ENCODE measurements around the gene SLC25A44. TPM values are rescaled to one million over a fixed set of nuclear protein-coding genes. Genes with fewer than 3 reads are reported as not detected.

SLC25A44 gene
- total and polyA plus RNA-seq, 7 experiments from 2014 or later = 8.3 to 38.4 (median 19.6) TPM

GRCh38 chr1:156246241-156246780 lies 52.4 kb downstream of the SLC25A44 start:
- no peak overlapping the region for H3K27ac ChIP-seq (ENCODE audit: low read depth, low read length)
- H3K27me3 ChIP-seq (ENCODE audit: control insufficient read depth in 2 of 2, insufficient read depth in 2 of 2, low read length in 2 of 2) = no peaks in the 10 kb centered on the region
- H3K4me1 ChIP-seq (ENCODE audit: control insufficient read depth in 2 of 2, insufficient read depth in 2 of 2, low read length in 2 of 2) = peaks cover 8 to 10% of the 10 kb centered on the region in 2 donors
- H3K9me3 Mint-ChIP-seq = no peaks in the 10 kb centered on the region
- H3K36me3 ChIP-seq (ENCODE audit: control insufficient read depth in 2 of 3, insufficient read depth in 3 of 3, low read length in 3 of 3) = peaks cover 0 to 27% (median 6%) of the 10 kb centered on the region in 3 experiments
- ATAC-seq = no peak
- intact Hi-C loops (cut with micrococcal nuclease) = no loop called here
- H3K27me3 Mint-ChIP-seq = peaks cover 0 to 6% (median 0%) of the 10 kb centered on the region in 5 donors
- no peak for DNase-seq
- H3K4me3 Mint-ChIP-seq = peak overlapping the region; percentile 7 to 87 (median 58)
- H3K27ac Mint-ChIP-seq = peak overlapping the region in 3 of 9 donors; percentile 1 to 58 (median 56)
- CTCF ChIA-PET = interaction anchor here (0.6 to 0.8 kb wide), 2 partner anchors 21 to 470 kb away, joined by 3 to 6 read pairs; no protein-coding TSS in a partner anchor
- H3K4me3 ChIP-seq (ENCODE audit: low read length) = peak overlapping the region; percentile 55
- H3K9me3 ChIP-seq (ENCODE audit: control insufficient read depth in 2 of 3, low read length in 3 of 3) = no peaks in the 10 kb centered on the region
- H3K36me3 Mint-ChIP-seq = peaks cover 0 to 4% (median 0%) of the 10 kb centered on the region in 5 donors
- peaks cover 0 to 24% (median 18%) of the 10 kb centered on the region in 7 donors for H3K4me1 Mint-ChIP-seq
- POLR2A ChIA-PET = no interaction called here

GRCh38 chr1:156246781-156247459 lies 53.0 kb downstream of the SLC25A44 start:
- no peak overlapping the region for H3K27ac ChIP-seq (ENCODE audit: low read depth, low read length)
- H3K36me3 ChIP-seq (ENCODE audit: control insufficient read depth in 2 of 3, insufficient read depth in 3 of 3, low read length in 3 of 3) = peaks cover 0 to 31% (median 10%) of the 10 kb centered on the region in 3 experiments
- DNase-seq (no peak), ATAC-seq (no peak)
- ChIA-PET CTCF (interaction anchor here (1.0 kb wide), 1 partner anchor 21 kb away, joined by 3 read pairs; no protein-coding TSS in a partner anchor), POLR2A (no interaction called here)
- H3K27ac Mint-ChIP-seq = no peak overlapping the region
- intact Hi-C loops (cut with micrococcal nuclease) = no loop called here
- peaks cover 0 to 6% (median 0%) of the 10 kb centered on the region in 5 donors for H3K27me3 Mint-ChIP-seq
- H3K4me3 ChIP-seq (ENCODE audit: low read length) = no peak overlapping the region
- no peaks in the 10 kb centered on the region for H3K27me3 ChIP-seq (ENCODE audit: control insufficient read depth in 2 of 2, insufficient read depth in 2 of 2, low read length in 2 of 2)
- peaks cover 0 to 24% (median 18%) of the 10 kb centered on the region in 7 donors for H3K4me1 Mint-ChIP-seq
- H3K4me1 ChIP-seq (ENCODE audit: control insufficient read depth in 2 of 2, insufficient read depth in 2 of 2, low read length in 2 of 2) = peaks cover 8 to 10% of the 10 kb centered on the region in 2 donors
- H3K4me3 Mint-ChIP-seq = peak overlapping the region in 4 of 10 donors; percentile 38 to 87 (median 80)
- peaks cover 0 to 4% (median 2%) of the 10 kb centered on the region in 5 donors for H3K36me3 Mint-ChIP-seq
- no peaks in the 10 kb centered on the region for H3K9me3 ChIP-seq (ENCODE audit: control insufficient read depth in 2 of 3, low read length in 3 of 3)
- H3K9me3 Mint-ChIP-seq = no peaks in the 10 kb centered on the region

- H3K4me3 ChIP-seq (ENCODE audit: low read length) = no peak within 1 kb of the TSS
- peaks cover 8 to 10% of the 10 kb centered on the region in 2 donors for H3K4me1 ChIP-seq (ENCODE audit: control insufficient read depth in 2 of 2, insufficient read depth in 2 of 2, low read length in 2 of 2)
- Mint-ChIP-seq H3K4me1 (peaks cover 0 to 25% (median 18%) of the 10 kb centered on the region in 7 donors), H3K4me3 (peak within 1 kb of the TSS in 5 of 10 donors; percentile 16 to 51 (median 38)), H3K9me3 (no peaks in the 10 kb centered on the region), H3K27me3 (peaks cover 0 to 6% (median 0%) of the 10 kb centered on the region in 5 donors), H3K27ac (peak within 1 kb of the TSS in 5 of 9 donors; percentile 10 to 65 (median 21)), H3K36me3 (peaks cover 1 to 9% (median 7%) of the 10 kb centered on the region in 5 donors)
- H3K27ac ChIP-seq (ENCODE audit: low read depth, low read length) = no peak within 1 kb of the TSS
- intact Hi-C loops (cut with micrococcal nuclease) = no loop called here
- H3K9me3 ChIP-seq (ENCODE audit: control insufficient read depth in 2 of 3, low read length in 3 of 3) = no peaks in the 10 kb centered on the region
- ChIA-PET POLR2A (interaction anchor here (0.6 kb wide), 1 partner anchor 40 kb away, joined by 3 read pairs; no protein-coding TSS in a partner anchor), CTCF (interaction anchor here (1.0 kb wide), 1 partner anchor 22 kb away, joined by 3 read pairs; no protein-coding TSS in a partner anchor)
- no peak for DNase-seq
- H3K36me3 ChIP-seq (ENCODE audit: control insufficient read depth in 2 of 3, insufficient read depth in 3 of 3, low read length in 3 of 3) = peaks cover 0 to 39% (median 15%) of the 10 kb centered on the region in 3 experiments
- no peaks in the 10 kb centered on the region for H3K27me3 ChIP-seq (ENCODE audit: control insufficient read depth in 2 of 2, insufficient read depth in 2 of 2, low read length in 2 of 2)
- no peak for ATAC-seq
Observed at GRCh38 chr1:156247460-156248322, 53.8 kb downstream of the SLC25A44 start, which contains the start of gene PAQR6. TSS of gene PAQR6 (minus strand) at chr1:156248056. CDS start at chr1:156246731, 1,325 bp downstream.

DNA sequence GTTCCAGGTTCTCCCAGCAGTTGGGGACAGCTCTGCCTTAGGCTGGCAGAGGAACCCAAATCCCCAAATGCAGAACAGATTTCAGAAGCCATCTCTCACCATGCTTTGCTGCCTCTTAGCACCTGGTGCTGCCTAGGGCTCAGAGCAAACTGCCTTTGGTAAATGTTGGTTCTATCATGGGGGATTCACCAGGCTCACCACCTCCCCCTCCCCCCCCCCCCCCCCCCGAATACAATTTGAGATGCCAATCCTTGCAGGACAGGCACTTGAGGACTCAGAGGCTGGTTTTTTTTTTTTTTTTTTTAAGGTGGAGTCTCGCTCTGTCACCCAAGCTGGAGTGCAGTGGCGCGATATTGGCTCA lies 54.4 kb downstream of the SLC25A44 start:
- no peaks in the 10 kb centered on the region for H3K27me3 ChIP-seq (ENCODE audit: control insufficient read depth in 2 of 2, insufficient read depth in 2 of 2, low read length in 2 of 2)
- H3K27ac Mint-ChIP-seq = peak overlapping the region in 1 of 9 donors; percentile 65
- intact Hi-C loops (cut with micrococcal nuclease) = no loop called here
- peaks cover 0 to 6% (median 0%) of the 10 kb centered on the region in 5 donors for H3K27me3 Mint-ChIP-seq
- DNase-seq (no peak), ATAC-seq (no peak)
- ChIA-PET POLR2A (no interaction called here), CTCF (no interaction called here)
- H3K4me1 Mint-ChIP-seq = peaks cover 0 to 26% (median 18%) of the 10 kb centered on the region in 7 donors
- peaks cover 0 to 45% (median 15%) of the 10 kb centered on the region in 3 experiments for H3K36me3 ChIP-seq (ENCODE audit: control insufficient read depth in 2 of 3, insufficient read depth in 3 of 3, low read length in 3 of 3)
- no peak overlapping the region for H3K4me3 Mint-ChIP-seq
- H3K9me3 Mint-ChIP-seq = no peaks in the 10 kb centered on the region
- H3K27ac ChIP-seq (ENCODE audit: low read depth, low read length) = no peak overlapping the region
- H3K9me3 ChIP-seq (ENCODE audit: control insufficient read depth in 2 of 3, low read length in 3 of 3) = no peaks in the 10 kb centered on the region
- peaks cover 8 to 10% of the 10 kb centered on the region in 2 donors for H3K4me1 ChIP-seq (ENCODE audit: control insufficient read depth in 2 of 2, insufficient read depth in 2 of 2, low read length in 2 of 2)
- no peak overlapping the region for H3K4me3 ChIP-seq (ENCODE audit: low read length)
- H3K36me3 Mint-ChIP-seq = peaks cover 7 to 15% (median 10%) of the 10 kb centered on the region in 5 donors

GRCh38 chr1:156249593-156249992 lies 55.7 kb downstream of the SLC25A44 start:
- ATAC-seq = no peak
- H3K4me1 Mint-ChIP-seq = peaks cover 5 to 23% (median 18%) of the 10 kb centered on the region in 7 donors
- intact Hi-C loops (cut with micrococcal nuclease) = no loop called here
- CTCF ChIA-PET = interaction anchor here (1.1 kb wide), 1 partner anchor 153 kb away, joined by 3 read pairs; no protein-coding TSS in a partner anchor
- Histone ChIP-seq H3K27ac (ENCODE audit: low read depth, low read length) (no peak overlapping the region), H3K4me1 (ENCODE audit: control insufficient read depth in 2 of 2, insufficient read depth in 2 of 2, low read length in 2 of 2) (peaks cover 8 to 10% of the 10 kb centered on the region in 2 donors), H3K36me3 (ENCODE audit: control insufficient read depth in 2 of 3, insufficient read depth in 3 of 3, low read length in 3 of 3) (peaks cover 0 to 57% (median 15%) of the 10 kb centered on the region in 3 experiments), H3K9me3 (ENCODE audit: control insufficient read depth in 2 of 3, low read length in 3 of 3) (no peaks in the 10 kb centered on the region), H3K27me3 (ENCODE audit: control insufficient read depth in 2 of 2, insufficient read depth in 2 of 2, low read length in 2 of 2) (no peaks in the 10 kb centered on the region), H3K4me3 (ENCODE audit: low read length) (no peak overlapping the region)
- H3K4me3 Mint-ChIP-seq = no peak overlapping the region
- H3K27me3 Mint-ChIP-seq = peaks cover 0 to 6% (median 0%) of the 10 kb centered on the region in 5 donors
- H3K9me3 Mint-ChIP-seq = no peaks in the 10 kb centered on the region
- no peak for DNase-seq
- H3K27ac Mint-ChIP-seq = peak overlapping the region in 3 of 9 donors; percentile 54 to 71 (median 59)
- H3K36me3 Mint-ChIP-seq = peaks cover 7 to 21% (median 16%) of the 10 kb centered on the region in 5 donors
- POLR2A ChIA-PET = no interaction called here

DNA sequence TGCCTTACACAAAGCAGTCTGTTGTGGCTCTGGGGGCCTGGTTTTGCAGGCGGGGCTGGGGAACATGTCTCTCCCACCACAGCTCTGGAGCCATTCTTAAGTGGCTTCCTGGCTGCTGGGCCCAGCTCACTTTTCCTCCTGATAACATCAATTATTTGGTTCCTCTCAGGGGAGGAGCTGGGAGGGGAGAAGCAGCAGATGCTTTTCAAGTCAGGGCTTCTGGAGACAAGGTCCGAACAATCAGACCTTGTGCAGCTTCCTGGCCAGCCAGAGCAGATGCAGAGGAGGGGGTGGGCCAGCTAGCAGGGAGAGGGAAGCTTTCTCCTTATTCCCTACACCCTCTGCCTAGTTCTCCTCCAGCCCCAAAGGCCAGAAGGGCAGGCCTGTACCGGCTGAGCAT lies 57.6 kb downstream of the SLC25A44 start:
- H3K27ac Mint-ChIP-seq = peak overlapping the region in 2 of 9 donors; percentile 36 to 59
- Histone ChIP-seq H3K27me3 (ENCODE audit: control insufficient read depth in 2 of 2, insufficient read depth in 2 of 2, low read length in 2 of 2) (no peaks in the 10 kb centered on the region), H3K36me3 (ENCODE audit: control insufficient read depth in 2 of 3, insufficient read depth in 3 of 3, low read length in 3 of 3) (peaks cover 9 to 66% (median 22%) of the 10 kb centered on the region in 3 experiments), H3K9me3 (ENCODE audit: control insufficient read depth in 2 of 3, low read length in 3 of 3) (no peaks in the 10 kb centered on the region), H3K27ac (ENCODE audit: low read depth, low read length) (no peak overlapping the region), H3K4me1 (ENCODE audit: control insufficient read depth in 2 of 2, insufficient read depth in 2 of 2, low read length in 2 of 2) (no peaks in the 10 kb centered on the region), H3K4me3 (ENCODE audit: low read length) (no peak overlapping the region)
- POLR2A ChIA-PET = interaction anchor here (1.3 kb wide), 1 partner anchor 31 kb away, joined by 7 read pairs; the partner anchor contains the start of gene SMG5
- peaks cover 0 to 11% (median 4%) of the 10 kb centered on the region in 7 donors for H3K4me1 Mint-ChIP-seq
- peaks cover 11 to 26% (median 18%) of the 10 kb centered on the region in 5 donors for H3K36me3 Mint-ChIP-seq
- no peaks in the 10 kb centered on the region for H3K9me3 Mint-ChIP-seq
- H3K27me3 Mint-ChIP-seq = no peaks in the 10 kb centered on the region
- DNase-seq (no peak), ATAC-seq (no peak)
- no peak overlapping the region for H3K4me3 Mint-ChIP-seq
- CTCF ChIA-PET = interaction anchor here (0.6 kb wide), 1 partner anchor 157 kb away, joined by 4 read pairs; no protein-coding TSS in a partner anchor
- intact Hi-C loops (cut with micrococcal nuclease) = no loop called here

All from naive thymus-derived CD4-positive, alpha-beta T cell (primary cell).